HepG2 (cell line): ENCODE measurements around the gene LRRC3C. TPM values are rescaled to one million over a fixed set of nuclear protein-coding genes. Genes with fewer than 3 reads are reported as not detected.

Experiments
- E2F1 ChIP-seq: sonication (generic); formaldehyde crosslinking; IDR thresholded peaks from 2 replicates; pipeline ENCODE4 v1.5.0; 2020; ENCODE audit warnings: missing genetic modification reagents
- FOXP1 ChIP-seq, 2 experiments: fragments of 450-650 bp in 1 of 2; IDR thresholded peaks; 2 replicates each; pipeline ENCODE4 v1.6.1; 2017 to 2018; ENCODE audit warnings: antibody characterized with exemption in 1 of 2
- GLMP ChIP-seq: sonication (generic); formaldehyde crosslinking; IDR thresholded peaks from 2 replicates; pipeline ENCODE4 v1.9.0; 2021; ENCODE audit warnings: missing genetic modification reagents, mild to moderate bottlenecking, borderline replicate concordance
- MEIS2 ChIP-seq: sonication (generic); formaldehyde crosslinking; IDR thresholded peaks from 2 replicates; pipeline ENCODE4 v1.9.0; 2021; ENCODE audit warnings: mild to moderate bottlenecking, missing genetic modification reagents
- PATZ1 ChIP-seq: sonication (generic); formaldehyde crosslinking; IDR thresholded peaks from 2 replicates; pipeline ENCODE4 v1.4.0; 2020; ENCODE audit warnings: missing genetic modification reagents
- TAF15 ChIP-seq: fragments of 200-400 bp; formaldehyde crosslinking; IDR thresholded peaks from one replicate; pipeline ENCODE4 v1.6.1; 2018; ENCODE audit warnings: mild to moderate bottlenecking, low read depth, low read length; ENCODE audit not compliant: poor library complexity, severe bottlenecking
- TFDP2 ChIP-seq: sonication (generic); formaldehyde crosslinking; IDR thresholded peaks from 2 replicates; pipeline ENCODE4 v1.4.0; 2020; ENCODE audit warnings: missing genetic modification reagents
- U2AF2 ChIP-seq: fragments of 200-400 bp; formaldehyde crosslinking; IDR thresholded peaks from 2 replicates; pipeline ENCODE4 v1.6.1; 2017; ENCODE audit warnings: low read depth, mild to moderate bottlenecking, low read length
- ZFP82 ChIP-seq: sonication (generic); formaldehyde crosslinking; IDR thresholded peaks from 2 replicates; pipeline ENCODE4 v1.5.1; 2020; ENCODE audit warnings: mild to moderate bottlenecking, missing genetic modification reagents, borderline replicate concordance
- ZMAT5 ChIP-seq: sonication (generic); formaldehyde crosslinking; IDR thresholded peaks from 2 replicates; pipeline ENCODE4 v1.5.0; 2020; ENCODE audit warnings: mild to moderate bottlenecking, low read depth, missing genetic modification reagents, borderline replicate concordance
- ZMYM2 ChIP-seq: sonication (generic); formaldehyde crosslinking; IDR thresholded peaks from 2 replicates; pipeline ENCODE4 v1.8.0; 2022; ENCODE audit warnings: mild to moderate bottlenecking, missing genetic modification reagents
- ZNF136 ChIP-seq: sonication (generic); formaldehyde crosslinking; IDR thresholded peaks from 2 replicates; pipeline ENCODE4 v1.8.1; 2022; ENCODE audit warnings: low read depth, mild to moderate bottlenecking, moderate library complexity, missing genetic modification reagents
- ZNF512B ChIP-seq: sonication (generic); formaldehyde crosslinking; IDR thresholded peaks from 2 replicates; pipeline ENCODE4 v1.5.1; 2020; ENCODE audit warnings: missing genetic modification reagents, mild to moderate bottlenecking, borderline replicate concordance
- ZNF574 ChIP-seq: sonication (generic); formaldehyde crosslinking; IDR thresholded peaks from 2 replicates; pipeline ENCODE4 v1.4.0; 2020; ENCODE audit warnings: missing genetic modification reagents
- polyA plus RNA-seq, 8 experiments: library from polyadenylated mRNA; depleted of rRNA in 3 of 8; stranded (reverse) in 7 of 8; unstranded in 1 of 8; fragments of >200 nt; fragmentation: Illumina TruSeq in 4 of 8; extraction: Trizol in 4 of 8; gene quantifications; 2 replicates each; pipeline versions ENCODE4 v1.2.1 to v1.2.3, GENCODE V29; 2011 to 2016; ENCODE audit warnings: low read depth in 4 of 8, missing spikeins in 1 of 8, mixed read lengths in 1 of 8; ENCODE audit not compliant: insufficient read depth in 1 of 8
- total RNA-seq, 5 experiments: library from RNA; depleted of rRNA; stranded (reverse); fragments of >200 nt; fragmentation: Illumina TruSeq; extraction: Trizol; gene quantifications; 2 replicates each; pipeline ENCODE4 v1.2.3, GENCODE V29; 2016; ENCODE audit warnings: low read depth in 1 of 5

Gene LRRC3C
- total and polyA plus RNA-seq, 2 of the 13 experiments (the other 11 are each of a cell fraction or from before 2014, with no cell fraction given): 0.17 TPM; not detected in 1

GRCh38 chr17:39927101-39927928, at the start of gene LRRC3C, which contains the start of gene ORMDL3 (continued):
- TF ChIP-seq ZMYM2 (CRISPR knock-in tag): no peak
- TF ChIP-seq TAF15: peak; percentile 3
- TF ChIP-seq ZFP82 (CRISPR knock-in tag): peak; percentile 82
- TF ChIP-seq FOXP1 (IDR thresholded peaks at IDR 0.05): no peak
- TF ChIP-seq FOXP1 (CRISPR knock-in tag; IDR thresholded peaks at IDR 0.05): no peak; the same call in 1 of the 2 replicates
- TF ChIP-seq E2F1: peak; percentile 71; the same call in 1 of the 2 replicates
- 0 out of 2 replicates have a peak, but pooled peaks have one; percentile 14 for TF ChIP-seq MEIS2 (CRISPR knock-in tag)
- TF ChIP-seq ZNF574 (CRISPR knock-in tag): peak; percentile 95
- TF ChIP-seq GLMP: no peak
- TF ChIP-seq ZNF136 (CRISPR knock-in tag): peak; percentile 22; the same call in 1 of the 2 replicates
- TF ChIP-seq ZMAT5 (CRISPR knock-in tag): no peak
- TF ChIP-seq PATZ1 (CRISPR knock-in tag): peak; percentile 75
- no peak for TF ChIP-seq U2AF2
- TF ChIP-seq ZNF512B (CRISPR knock-in tag): no peak; the same call in 1 of the 2 replicates
- TF ChIP-seq TFDP2 (CRISPR knock-in tag): peak; percentile 61
